ENCODE measurements around the gene MINPP1.
"Not testable (repeated sequence)": the region's sequence is repeated elsewhere in the genome, so short reads cannot be mapped to it uniquely, and the experiment has no call there.

MINPP1 gene

GRCh38 chr10:87575851-87576250, 71.2 kb downstream of the MINPP1 start:
- DNase-seq (ENCODE audit: low read depth in 2 of 2) = no peak

- DNase-seq (ENCODE audit: low read depth in 2 of 2) = no peak
Measured at GRCh38 chr10:87578160-87578841, 73.6 kb downstream of the MINPP1 start.

GRCh38 chr10:87578842-87579401, 74.2 kb downstream of the MINPP1 start:
- DNase-seq (ENCODE audit: low read depth in 2 of 2) = no peak

- DNase-seq (ENCODE audit: low read depth in 2 of 2) = no peak
Measured at GRCh38 chr10:87579563-87579962, 74.9 kb downstream of the MINPP1 start.

- no peak for DNase-seq (ENCODE audit: low read depth in 2 of 2)
Measured at GRCh38 chr10:87580016-87580415, 75.3 kb downstream of the MINPP1 start.

GRCh38 chr10:87585565-87586514, 81.1 kb downstream of the MINPP1 start:
- no peak for DNase-seq (ENCODE audit: low read depth in 2 of 2)

- no peak for DNase-seq (ENCODE audit: low read depth in 2 of 2)
Measured at GRCh38 chr10:87589645-87590051, 85.0 kb downstream of the MINPP1 start.

GRCh38 chr10:87590705-87591588, 86.3 kb downstream of the MINPP1 start:
- no peak for DNase-seq (ENCODE audit: low read depth in 2 of 2)

GRCh38 chr10:87591589-87591886, 86.8 kb downstream of the MINPP1 start:
- DNase-seq (ENCODE audit: low read depth in 2 of 2) = no peak

- not testable (repeated sequence) for DNase-seq (ENCODE audit: low read depth in 2 of 2)
Measured at GRCh38 chr10:87592920-87593319, 88.2 kb downstream of the MINPP1 start.

- no peak for DNase-seq (ENCODE audit: low read depth in 2 of 2)
Measured at GRCh38 chr10:87593702-87594101, 89.0 kb downstream of the MINPP1 start.

GRCh38 chr10:87594181-87594580, 89.5 kb downstream of the MINPP1 start:
- no peak for DNase-seq (ENCODE audit: low read depth in 2 of 2)

GRCh38 chr10:87594864-87595263, 90.2 kb downstream of the MINPP1 start:
- DNase-seq (ENCODE audit: low read depth in 2 of 2) = no peak

GRCh38 chr10:87596351-87596750, 91.7 kb downstream of the MINPP1 start:
- no peak for DNase-seq (ENCODE audit: low read depth in 2 of 2)

GRCh38 chr10:87598700-87599099, 94.0 kb downstream of the MINPP1 start:
- no peak for DNase-seq (ENCODE audit: low read depth in 2 of 2)

GRCh38 chr10:87600581-87600980, 95.9 kb downstream of the MINPP1 start:
- no peak for DNase-seq (ENCODE audit: low read depth in 2 of 2)
